ENCODE measurements around the gene LYAR. TPM values are rescaled to one million over a fixed set of nuclear protein-coding genes. Genes with fewer than 3 reads are reported as not detected.

The LYAR gene
- total RNA-seq, 2 donors from 2014 or later = 7.3 to 20.7 TPM

- no peak for DNase-seq (ENCODE audit: low spot score)
- Histone ChIP-seq H3K27me3 (replicated peaks; ENCODE audit: insufficient read depth) (no peaks in the 10 kb centered on the region), H3K36me3 (peaks cover 50% of the 10 kb centered on the region), H3K4me1 (ENCODE audit: control insufficient read depth in 1 of 2, low read depth in 2 of 2) (no peaks in the 10 kb centered on the region), H3K4me3 (no peak overlapping the region), H3K27ac (no peak overlapping the region), H3K9me3 (no peaks in the 10 kb centered on the region)
- TF ChIP-seq CTCF (IDR thresholded peaks at IDR 0.05) = no peak
- no peak for ATAC-seq (ENCODE audit: insufficient number of reproducible peaks, low FRiP score, low read depth)
These were observed 26.2 kb upstream of the LYAR start for GRCh38 chr4:4316150-4316495.

- Histone ChIP-seq H3K4me3 (no peak overlapping the region), H3K9me3 (no peaks in the 10 kb centered on the region), H3K4me1 (ENCODE audit: control insufficient read depth in 1 of 2, low read depth in 2 of 2) (no peaks in the 10 kb centered on the region), H3K27ac (no peak overlapping the region), H3K36me3 (peaks cover 45% of the 10 kb centered on the region), H3K27me3 (replicated peaks; ENCODE audit: insufficient read depth) (no peaks in the 10 kb centered on the region)
- no peak for TF ChIP-seq CTCF (IDR thresholded peaks at IDR 0.05)
- no peak for DNase-seq (ENCODE audit: low spot score)
- ATAC-seq (ENCODE audit: insufficient number of reproducible peaks, low FRiP score, low read depth) = no peak
These were observed 25.7 kb upstream of the LYAR start for GRCh38 chr4:4315461-4316149.

GRCh38 chr4:4311193-4311592 is 21.2 kb upstream of the LYAR start:
- Histone ChIP-seq H3K36me3 (peaks cover 41% of the 10 kb centered on the region), H3K9me3 (no peaks in the 10 kb centered on the region), H3K4me1 (ENCODE audit: control insufficient read depth in 1 of 2, low read depth in 2 of 2) (no peaks in the 10 kb centered on the region), H3K4me3 (no peak overlapping the region), H3K27ac (no peak overlapping the region), H3K27me3 (replicated peaks; ENCODE audit: insufficient read depth) (no peaks in the 10 kb centered on the region)
- no peak for TF ChIP-seq CTCF (IDR thresholded peaks at IDR 0.05)
- DNase-seq (ENCODE audit: low spot score) = no peak
- no peak for ATAC-seq (ENCODE audit: insufficient number of reproducible peaks, low FRiP score, low read depth)

GRCh38 chr4:4308800-4309441 is 19.0 kb upstream of the LYAR start:
- DNase-seq (ENCODE audit: low spot score) (no peak), ATAC-seq (ENCODE audit: insufficient number of reproducible peaks, low FRiP score, low read depth) (no peak)
- Histone ChIP-seq H3K27ac (no peak overlapping the region), H3K9me3 (no peaks in the 10 kb centered on the region), H3K36me3 (peaks cover 25% of the 10 kb centered on the region), H3K4me3 (no peak overlapping the region), H3K27me3 (replicated peaks; ENCODE audit: insufficient read depth) (no peaks in the 10 kb centered on the region), H3K4me1 (ENCODE audit: control insufficient read depth in 1 of 2, low read depth in 2 of 2) (no peaks in the 10 kb centered on the region)
- no peak for TF ChIP-seq CTCF (IDR thresholded peaks at IDR 0.05)

- no peak for ATAC-seq (ENCODE audit: insufficient number of reproducible peaks, low FRiP score, low read depth)
- peaks cover 21% of the 10 kb centered on the region for H3K36me3 ChIP-seq
- no peak for DNase-seq (ENCODE audit: low spot score)
- H3K9me3 ChIP-seq = no peaks in the 10 kb centered on the region
- no peak overlapping the region for H3K4me3 ChIP-seq
- no peak for TF ChIP-seq CTCF (IDR thresholded peaks at IDR 0.05)
- H3K4me1 ChIP-seq (ENCODE audit: control insufficient read depth in 1 of 2, low read depth in 2 of 2) = no peaks in the 10 kb centered on the region
- H3K27me3 ChIP-seq (replicated peaks; ENCODE audit: insufficient read depth) = no peaks in the 10 kb centered on the region
- no peak overlapping the region for H3K27ac ChIP-seq
These were observed 17.0 kb upstream of the LYAR start for GRCh38 chr4:4306920-4307319.

Measured in thoracic aorta (tissue), 2 donors.